Stomach (tissue), 4 donors: ENCODE results near the gene KRT1.

Experiments used
- CTCF ChIP-seq, 7 experiments: fragments of 450-650 bp in 4 of 7; fragments of 200-600 bp in 3 of 7; sonication (generic) in 3 of 7; IDR thresholded peaks; one replicate each; pipeline ENCODE4 v1.5.1; 2016 to 2019; ENCODE audit warnings: antibody characterized with exemption in 7 of 7, control low read depth in 2 of 7, mild to moderate bottlenecking in 1 of 7
- POLR2A ChIP-seq, 4 donors: fragments of 450-650 bp; IDR thresholded peaks; one replicate each; pipeline ENCODE4 v1.6.1; 2016; ENCODE audit warnings: antibody characterized with exemption in 4 of 4, control low read depth in 2 of 4, mild to moderate bottlenecking in 1 of 4, moderate library complexity in 1 of 4
- POLR2AphosphoS5 ChIP-seq, 3 donors: sonication (generic); formaldehyde crosslinking; IDR thresholded peaks; one replicate each; pipeline ENCODE4 v1.6.1; 2016; ENCODE audit warnings: antibody characterized with exemption in 3 of 3

DNA sequence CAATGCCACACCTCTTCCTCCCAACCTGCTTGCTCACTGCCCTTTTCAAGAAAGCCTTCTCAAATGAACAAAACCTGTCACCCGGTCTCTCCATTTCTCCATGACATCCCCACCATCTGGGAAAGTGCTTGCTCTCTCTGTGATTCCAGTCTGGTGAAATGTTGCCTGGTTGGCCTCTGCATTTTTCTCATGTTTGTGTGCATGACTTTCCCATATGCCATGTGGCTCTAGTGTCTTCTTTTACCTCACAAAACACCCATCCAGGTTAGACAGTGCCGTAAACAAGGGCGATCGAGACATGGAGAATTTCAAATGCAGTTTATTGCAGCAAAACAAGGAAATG lies 5.8 kb downstream of the KRT1 start:
- no peak for TF ChIP-seq CTCF (IDR thresholded peaks at IDR 0.05)
- no peak for TF ChIP-seq POLR2AphosphoS5 (IDR thresholded peaks at IDR 0.05)
- no peak for TF ChIP-seq POLR2A (IDR thresholded peaks at IDR 0.05)
